SIG-M5 treated with dmso at 0.1 percent for 504 hours (cell line): ENCODE data around the gene KRIT1.

ENCODE experiments used
- DNase-seq: peaks from one replicate; lab custom pipeline; 2025; ENCODE audit not compliant: unreplicated experiment; lab: John Stamatoyannopoulos, UW

The KRIT1 gene

DNA sequence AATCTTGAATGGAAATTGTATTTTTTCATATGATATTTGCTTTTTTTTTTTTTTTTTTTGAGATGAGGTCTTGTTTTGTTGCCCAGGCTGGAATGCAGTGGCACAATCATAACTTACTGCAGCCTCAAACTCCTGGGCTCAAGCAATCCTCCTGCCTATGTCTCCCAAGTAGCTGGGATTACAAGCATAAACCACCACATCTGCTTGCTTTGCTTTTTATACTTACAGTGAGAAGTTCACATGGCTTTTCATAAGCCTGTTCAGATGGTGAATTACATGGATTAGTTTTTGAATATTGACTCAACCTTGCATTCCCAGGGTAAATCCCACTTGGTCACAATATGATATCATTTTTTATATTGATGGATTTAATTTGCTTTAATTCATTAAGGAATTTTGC, 88.7 kb downstream of the KRIT1 start:
- DNase-seq = no peak

DNA sequence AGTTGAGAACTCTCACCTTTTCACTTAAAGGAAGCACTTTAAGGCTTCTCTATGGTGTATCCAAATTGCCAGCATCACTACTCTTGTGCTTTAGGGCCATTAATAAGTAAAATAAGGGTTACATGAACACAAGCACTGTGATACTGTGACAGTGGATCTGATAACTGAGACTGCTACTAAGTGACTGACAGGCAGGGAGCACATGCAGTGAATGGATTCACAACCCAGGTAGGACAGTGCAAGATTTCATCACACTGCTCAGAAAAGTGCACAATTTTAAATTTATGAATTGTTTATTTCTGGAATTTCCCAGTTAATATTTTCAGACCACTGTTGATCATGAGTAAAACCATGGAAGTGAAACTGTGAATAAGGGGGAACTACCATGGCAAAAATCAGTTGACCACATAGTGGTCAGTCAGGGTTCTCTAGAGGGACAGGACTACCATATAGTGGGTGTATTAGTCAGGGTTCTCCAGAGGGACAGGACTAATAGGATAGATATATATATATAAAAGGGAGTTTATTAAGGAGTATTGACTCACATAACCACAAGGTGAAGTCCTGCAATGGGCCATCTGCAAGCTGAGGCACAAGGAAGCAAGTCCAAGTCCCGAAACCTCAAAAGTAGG, 90.5 kb downstream of the KRIT1 start:
- no peak for DNase-seq

DNA sequence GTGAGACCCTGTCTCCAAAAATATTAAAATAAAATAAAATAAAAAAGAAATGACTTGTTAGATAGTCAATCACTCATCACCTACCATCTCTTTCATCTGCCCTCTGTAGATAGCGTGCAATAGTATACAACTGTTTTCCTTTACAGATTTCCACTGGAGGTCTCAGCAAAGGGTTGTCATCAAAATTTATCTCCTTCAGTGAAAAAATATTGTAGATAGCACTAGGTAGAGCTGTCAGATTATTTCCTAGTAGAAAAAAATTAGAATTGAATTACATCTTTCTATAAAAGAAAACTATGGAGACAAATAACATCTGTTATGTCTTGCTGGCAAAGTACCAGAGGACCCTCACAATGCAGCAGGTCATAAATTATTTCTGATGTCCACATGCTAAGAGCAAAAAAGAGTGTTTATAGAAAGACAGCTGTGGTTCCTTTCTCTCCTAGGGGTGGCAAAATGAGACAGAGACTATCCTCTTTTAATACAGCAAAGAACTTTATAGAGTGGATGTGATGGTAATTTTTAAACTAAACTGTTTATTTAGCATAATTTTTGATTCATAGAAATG, 95.2 kb downstream of the KRIT1 start:
- no peak for DNase-seq

DNA sequence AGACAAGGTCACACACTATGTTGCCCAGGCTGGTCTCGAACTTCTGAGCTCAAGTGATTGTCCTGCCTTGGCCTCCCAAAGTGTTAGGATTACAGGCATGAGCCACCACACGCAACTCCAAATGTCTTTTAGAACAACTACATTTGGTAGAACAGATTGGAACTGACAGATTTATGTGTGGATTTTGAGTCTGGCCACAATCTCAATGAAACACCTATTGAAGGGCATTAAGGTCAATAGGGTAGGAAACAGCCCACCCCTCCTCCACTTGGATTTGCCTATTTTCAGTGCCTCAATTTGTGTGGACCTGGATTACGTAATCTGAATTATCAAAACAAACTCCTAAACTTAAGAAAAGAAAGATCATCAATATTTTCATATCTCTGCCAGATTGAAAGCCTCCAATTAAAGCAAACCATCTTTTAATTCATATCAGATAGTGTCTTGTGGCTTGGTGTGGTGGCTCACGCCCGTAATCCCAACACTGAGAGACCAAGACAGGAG, 95.9 kb downstream of the KRIT1 start:
- no peak for DNase-seq
